Measurements from ENCODE around the gene FAM167B.

The FAM167B gene

GRCh38 chr1:32246888-32247273 lies at the start of gene FAM167B:
TSS of gene FAM167B (plus strand) at chr1:32247222. CDS start at chr1:32247422, 200 bp downstream.
- DNase-seq (ENCODE audit: low spot score) (no peak), FAIRE-seq (no peak)

GRCh38 chr1:32197837-32198236 lies 49.2 kb upstream of the FAM167B start:
- FAIRE-seq: no peak
- DNase-seq (ENCODE audit: low spot score): no peak

- DNase-seq (ENCODE audit: low spot score) (no peak), FAIRE-seq (no peak)
Observed at GRCh38 chr1:32198237-32199042, 48.6 kb upstream of the FAM167B start.

GRCh38 chr1:32199043-32199716 lies 47.8 kb upstream of the FAM167B start:
- no peak for FAIRE-seq
- DNase-seq (ENCODE audit: low spot score): no peak

GRCh38 chr1:32199717-32200072 lies 47.3 kb upstream of the FAM167B start:
- DNase-seq (ENCODE audit: low spot score) (no peak), FAIRE-seq (no peak)

- no peak for DNase-seq (ENCODE audit: low spot score)
- FAIRE-seq: no peak
Observed at GRCh38 chr1:32200226-32201010, 46.6 kb upstream of the FAM167B start, which contains the start of gene CCDC28B. TSS of gene CCDC28B (plus strand) at chr1:32200595. CDS start at chr1:32201936, 1,341 bp downstream.

- DNase-seq (ENCODE audit: low spot score) (no peak), FAIRE-seq (no peak)
Observed at GRCh38 chr1:32201011-32201855, 45.8 kb upstream of the FAM167B start.

- no peak for DNase-seq (ENCODE audit: low spot score)
Observed at GRCh38 chr1:32204943-32205361, 42.1 kb upstream of the FAM167B start.

GRCh38 chr1:32205401-32206370 lies 41.3 kb upstream of the FAM167B start, which contains the start of gene IQCC:
TSS of gene IQCC (plus strand) at chr1:32205671. CDS start at chr1:32205682, 11 bp downstream.
- FAIRE-seq: no peak
- peak; percentile 70 for DNase-seq (ENCODE audit: low spot score)

More at GRCh38 chr1:32204943-32205361, 42.1 kb upstream of the FAM167B start:
- no peak for FAIRE-seq

GRCh38 chr1:32208469-32208868 lies 38.6 kb upstream of the FAM167B start:
- FAIRE-seq: no peak

GRCh38 chr1:32208891-32209328 lies 38.1 kb upstream of the FAM167B start, which contains the start of gene DCDC2B:
TSS of gene DCDC2B (plus strand) at chr1:32209089. CDS start at chr1:32209094, 5 bp downstream.
- DNase-seq (ENCODE audit: low spot score) (peak; percentile 85), FAIRE-seq (no peak)

More at GRCh38 chr1:32208469-32208868, 38.6 kb upstream of the FAM167B start:
- no peak for DNase-seq (ENCODE audit: low spot score)

- FAIRE-seq: no peak
- DNase-seq (ENCODE audit: low spot score): peak; percentile 48
Observed at GRCh38 chr1:32215629-32216480, 31.2 kb upstream of the FAM167B start.

GRCh38 chr1:32216566-32216965 lies 30.5 kb upstream of the FAM167B start:
- DNase-seq (ENCODE audit: low spot score): no peak
- no peak for FAIRE-seq

GRCh38 chr1:32219022-32219421 lies 28.0 kb upstream of the FAM167B start:
- DNase-seq (ENCODE audit: low spot score): no peak
- no peak for FAIRE-seq

GRCh38 chr1:32220746-32221580 lies 26.1 kb upstream of the FAM167B start:
- FAIRE-seq (peak; percentile 76), DNase-seq (ENCODE audit: low spot score) (peak; percentile 92)

- DNase-seq (ENCODE audit: low spot score) (no peak), FAIRE-seq (no peak)
Observed at GRCh38 chr1:32221581-32221979, 25.4 kb upstream of the FAM167B start.

- FAIRE-seq (peak; percentile 18), DNase-seq (ENCODE audit: low spot score) (peak; percentile 86)
Observed at GRCh38 chr1:32221980-32222755, 24.9 kb upstream of the FAM167B start, which contains the start of the genes EIF3I and TMEM234. TSS of gene EIF3I (plus strand) at chr1:32222407. CDS start at chr1:32222442, 35 bp downstream. TSS of gene TMEM234 (minus strand) at chr1:32222353. CDS start at chr1:32222322, 31 bp downstream.
